ENCODE results near the gene C6. TPM values are rescaled to one million over a fixed set of nuclear protein-coding genes. Genes with fewer than 3 reads are reported as not detected.

The C6 gene
- total RNA-seq, 6 experiments from 2014 or later: 0.09 to 0.12 TPM; not detected in 4

DNA sequence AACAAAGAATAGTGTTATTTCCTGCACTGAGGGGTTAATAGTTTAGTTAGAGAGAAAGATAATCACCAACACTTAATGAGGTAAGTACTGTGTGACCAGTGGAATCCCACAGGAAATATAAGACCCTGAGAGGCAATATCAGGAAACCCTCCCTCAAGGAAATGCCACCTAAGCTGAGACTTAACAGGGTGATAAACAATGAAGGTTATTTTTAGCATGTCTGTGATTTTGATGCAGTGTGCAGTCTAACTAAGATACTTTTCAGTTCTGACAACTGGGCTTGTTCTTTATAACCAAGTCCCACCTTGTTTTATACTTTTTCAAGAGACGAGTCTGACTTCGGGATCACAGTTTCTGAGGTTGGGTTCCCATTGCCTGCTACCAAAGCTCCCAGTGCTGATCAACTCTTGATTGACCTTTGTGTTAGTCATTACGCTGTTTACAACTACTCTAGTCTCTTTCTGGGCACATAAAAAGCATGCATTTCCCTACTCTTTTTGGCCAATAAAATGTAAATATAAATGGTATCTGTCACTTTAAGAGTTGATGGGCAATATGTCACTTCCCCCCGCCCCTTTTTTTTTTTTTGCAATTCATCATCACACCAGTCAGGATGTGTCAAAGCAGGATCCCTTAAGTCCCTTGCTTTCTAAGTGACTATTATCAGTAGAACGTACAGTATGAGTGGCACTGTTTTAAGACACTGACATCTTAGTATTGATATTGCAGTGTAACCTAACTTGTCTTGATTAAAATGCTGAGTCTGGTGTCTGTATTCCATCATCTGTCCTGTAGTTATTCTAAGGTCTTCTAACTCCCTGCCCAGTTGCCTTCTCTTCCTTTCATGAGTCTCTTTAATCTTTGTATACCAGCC is 31.4 kb downstream of the C6 start:
- no peaks in the 10 kb centered on the region for H3K36me3 Mint-ChIP-seq (ENCODE audit: low read depth)
- no peak overlapping the region for H3K4me3 Mint-ChIP-seq
- no peaks in the 10 kb centered on the region; the same call in 1 of the 2 replicates for H3K4me1 Mint-ChIP-seq (ENCODE audit: low read depth)
- DNase-seq: no peak
- no peak overlapping the region for H3K27ac Mint-ChIP-seq
- H3K27me3 Mint-ChIP-seq (ENCODE audit: insufficient read depth): peaks cover 2% of the 10 kb centered on the region; the same call in 1 of the 2 replicates
- TF ChIP-seq, protein P1, sequence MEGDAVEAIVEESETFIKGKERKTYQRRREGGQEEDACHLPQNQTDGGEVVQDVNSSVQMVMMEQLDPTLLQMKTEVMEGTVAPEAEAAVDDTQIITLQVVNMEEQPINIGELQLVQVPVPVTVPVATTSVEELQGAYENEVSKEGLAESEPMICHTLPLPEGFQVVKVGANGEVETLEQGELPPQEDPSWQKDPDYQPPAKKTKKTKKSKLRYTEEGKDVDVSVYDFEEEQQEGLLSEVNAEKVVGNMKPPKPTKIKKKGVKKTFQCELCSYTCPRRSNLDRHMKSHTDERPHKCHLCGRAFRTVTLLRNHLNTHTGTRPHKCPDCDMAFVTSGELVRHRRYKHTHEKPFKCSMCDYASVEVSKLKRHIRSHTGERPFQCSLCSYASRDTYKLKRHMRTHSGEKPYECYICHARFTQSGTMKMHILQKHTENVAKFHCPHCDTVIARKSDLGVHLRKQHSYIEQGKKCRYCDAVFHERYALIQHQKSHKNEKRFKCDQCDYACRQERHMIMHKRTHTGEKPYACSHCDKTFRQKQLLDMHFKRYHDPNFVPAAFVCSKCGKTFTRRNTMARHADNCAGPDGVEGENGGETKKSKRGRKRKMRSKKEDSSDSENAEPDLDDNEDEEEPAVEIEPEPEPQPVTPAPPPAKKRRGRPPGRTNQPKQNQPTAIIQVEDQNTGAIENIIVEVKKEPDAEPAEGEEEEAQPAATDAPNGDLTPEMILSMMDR (IDR thresholded peaks at IDR 0.05): no peak
- H3K9me3 Mint-ChIP-seq: no peaks in the 10 kb centered on the region

DNA sequence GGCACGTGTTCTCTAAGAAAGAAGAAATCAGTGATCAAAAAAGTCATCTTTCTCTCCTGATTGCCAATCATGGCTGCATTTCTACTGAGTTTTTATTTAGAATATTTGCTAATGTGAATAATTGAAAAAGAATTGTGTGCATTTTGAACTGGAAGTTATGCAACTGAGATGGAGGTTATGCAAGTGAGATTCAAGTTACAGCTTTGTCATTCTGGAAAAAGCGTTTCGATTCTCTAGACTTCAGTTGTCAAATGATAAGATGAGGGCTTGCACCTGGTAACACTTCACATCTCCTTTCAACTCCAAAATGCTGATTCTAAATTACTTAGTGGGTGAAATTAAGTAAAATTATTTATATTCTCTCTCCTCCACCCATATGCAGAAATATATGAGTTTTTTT is 36.4 kb downstream of the C6 start:
- Mint-ChIP-seq H3K27ac (no peak overlapping the region), H3K4me1 (ENCODE audit: low read depth) (no peaks in the 10 kb centered on the region; the same call in 1 of the 2 replicates), H3K27me3 (ENCODE audit: insufficient read depth) (peaks cover 3% of the 10 kb centered on the region; the same call in 1 of the 2 replicates), H3K36me3 (ENCODE audit: low read depth) (no peaks in the 10 kb centered on the region), H3K9me3 (no peaks in the 10 kb centered on the region), H3K4me3 (no peak overlapping the region)
- TF ChIP-seq, protein P1 (IDR thresholded peaks at IDR 0.05): no peak
- no peak for DNase-seq

DNA sequence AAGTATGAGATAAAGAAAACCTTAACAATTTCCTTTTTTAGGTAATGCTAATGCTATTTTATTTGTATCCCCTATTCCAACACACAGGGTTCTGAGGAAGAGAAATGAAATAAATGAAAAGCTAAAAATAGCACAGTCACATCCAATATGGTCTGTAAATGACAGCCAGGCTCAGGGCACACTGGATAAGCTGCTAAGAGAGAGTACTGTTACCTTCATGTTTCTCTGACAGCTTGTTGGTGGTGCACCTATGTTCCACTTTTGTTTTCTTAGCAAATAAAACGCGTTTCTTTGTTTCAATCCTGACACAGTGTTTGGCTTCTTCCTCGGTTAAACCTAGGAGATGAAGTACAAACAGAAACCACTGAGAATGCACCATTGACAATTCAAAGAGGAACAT is 41.3 kb downstream of the C6 start:
- no peak for DNase-seq
- TF ChIP-seq, protein P1 (IDR thresholded peaks at IDR 0.05): no peak
- Mint-ChIP-seq H3K9me3 (no peaks in the 10 kb centered on the region), H3K27ac (no peak overlapping the region), H3K36me3 (ENCODE audit: low read depth) (no peaks in the 10 kb centered on the region), H3K27me3 (ENCODE audit: insufficient read depth) (peaks cover 1% of the 10 kb centered on the region; the same call in 1 of the 2 replicates), H3K4me1 (ENCODE audit: low read depth) (no peaks in the 10 kb centered on the region; the same call in 1 of the 2 replicates), H3K4me3 (no peak overlapping the region)

DNA sequence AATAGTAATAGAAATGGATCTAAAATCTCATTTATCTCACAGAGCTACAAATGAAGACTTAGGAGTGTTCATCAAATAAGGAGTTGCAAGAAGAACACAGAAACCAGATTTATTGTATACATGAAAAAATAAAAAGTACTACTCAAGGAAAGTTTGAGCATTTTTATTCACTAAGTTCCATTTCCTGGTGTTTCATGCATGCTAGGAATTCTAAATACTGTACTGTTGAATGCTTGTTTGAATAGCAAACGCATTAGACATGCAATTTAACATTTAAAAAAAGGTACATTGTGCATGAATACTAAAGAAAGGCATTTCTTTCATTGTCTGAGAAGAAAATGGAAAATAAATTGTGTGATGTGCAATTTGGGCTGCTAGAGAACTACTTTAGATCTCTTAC is 52.1 kb downstream of the C6 start:
- H3K36me3 Mint-ChIP-seq (ENCODE audit: low read depth): no peaks in the 10 kb centered on the region; the same call in 1 of the 2 replicates
- no peaks in the 10 kb centered on the region; the same call in 1 of the 2 replicates for H3K9me3 Mint-ChIP-seq
- peak; percentile 12 for DNase-seq
- peaks cover 52% of the 10 kb centered on the region for H3K4me1 Mint-ChIP-seq (ENCODE audit: low read depth)
- TF ChIP-seq, protein P1 (IDR thresholded peaks at IDR 0.05): no peak
- peak overlapping the region; percentile 20; the same call in 1 of the 2 replicates for H3K4me3 Mint-ChIP-seq
- no peaks in the 10 kb centered on the region for H3K27me3 Mint-ChIP-seq (ENCODE audit: insufficient read depth)
- peak overlapping the region; percentile 57; the same call in 1 of the 2 replicates for H3K27ac Mint-ChIP-seq

DNA sequence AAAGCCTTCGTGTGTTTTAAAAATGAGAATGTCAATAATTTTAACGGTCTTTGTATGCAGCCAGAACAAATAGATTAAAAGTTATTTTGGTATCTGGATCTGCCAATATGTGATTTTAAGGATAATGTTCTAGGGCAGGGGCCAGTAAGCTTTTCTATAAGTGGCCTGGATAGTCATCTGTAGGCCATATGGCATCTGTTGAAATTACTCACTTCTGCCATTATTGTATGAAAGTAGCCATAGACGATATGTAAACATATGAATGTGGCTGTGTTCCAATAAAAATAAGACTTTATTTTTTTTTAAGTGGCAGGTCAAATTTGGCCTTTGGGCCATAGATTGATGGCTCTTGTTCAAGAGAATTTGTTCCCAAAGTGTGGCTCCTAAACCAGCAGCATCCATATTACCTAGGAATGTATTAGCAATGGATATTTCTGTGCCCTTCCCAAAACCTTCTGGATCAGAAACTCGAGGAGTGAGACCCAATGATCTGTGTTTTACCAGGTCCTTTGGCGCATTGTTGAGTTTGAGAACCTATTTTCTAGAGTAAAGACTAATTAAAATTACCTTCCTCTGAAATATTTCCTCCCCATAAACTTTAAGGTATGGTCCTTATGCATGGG is 55.9 kb downstream of the C6 start:
- Mint-ChIP-seq H3K36me3 (ENCODE audit: low read depth) (no peaks in the 10 kb centered on the region), H3K27me3 (ENCODE audit: insufficient read depth) (no peaks in the 10 kb centered on the region), H3K27ac (no peak overlapping the region), H3K9me3 (no peaks in the 10 kb centered on the region; the same call in 1 of the 2 replicates), H3K4me1 (ENCODE audit: low read depth) (peaks cover 41% of the 10 kb centered on the region), H3K4me3 (no peak overlapping the region)
- TF ChIP-seq, protein P1 (IDR thresholded peaks at IDR 0.05): no peak
- DNase-seq: no peak

Data from HFFc6 (cell line).